Neuronal stem cell (in vitro differentiated cells): ENCODE results near the gene BIN1.
A peak's percentile ranks its signal among the peaks of the same experiment; 100 is the strongest.

Experiments
- DNase-seq: peaks from one replicate; pipeline ENCODE4 v3.0.0-alpha.2; 2013; ENCODE audit warnings: low spot score
- H2AFZ ChIP-seq: one replicate; pipeline ENCODE4 v1.6.1; 2013; ENCODE audit warnings: mild to moderate bottlenecking, low read length, inconsistent platforms
- H2AK5ac ChIP-seq: 2 replicates; pipeline ENCODE4 v1.6.1; 2013; ENCODE audit warnings: low read depth, mild to moderate bottlenecking, inconsistent platforms, low read length, moderate library complexity, mixed read lengths
- H2BK120ac ChIP-seq: 2 replicates; pipeline ENCODE4 v1.6.1; 2013; ENCODE audit warnings: low read depth, mild to moderate bottlenecking, inconsistent platforms, low read length, moderate library complexity, mixed read lengths
- H2BK12ac ChIP-seq: one replicate; pipeline ENCODE4 v1.6.1; 2013; ENCODE audit warnings: low read length, inconsistent platforms
- H2BK15ac ChIP-seq: 2 replicates; pipeline ENCODE4 v1.6.1; 2013; ENCODE audit warnings: mild to moderate bottlenecking, low read length, inconsistent platforms, mixed read lengths
- H2BK5ac ChIP-seq: one replicate; pipeline ENCODE4 v1.6.1; 2013; ENCODE audit warnings: inconsistent platforms, mild to moderate bottlenecking, low read length, moderate library complexity
- H3K14ac ChIP-seq: one replicate; pipeline ENCODE4 v1.6.1; 2013; ENCODE audit warnings: low read length, inconsistent platforms
- H3K18ac ChIP-seq: 2 replicates; pipeline ENCODE4 v1.6.1; 2013; ENCODE audit warnings: low read length, inconsistent platforms
- H3K23ac ChIP-seq: 2 replicates; pipeline ENCODE4 v1.6.1; 2013; ENCODE audit warnings: low read depth, mild to moderate bottlenecking, mixed read lengths, low read length, inconsistent platforms; ENCODE audit not compliant: poor library complexity
- H3K27ac ChIP-seq: replicated peaks from 3 replicates; pipeline ENCODE4 v1.5.1; 2013; ENCODE audit warnings: low read length, inconsistent platforms
- H3K27me3 ChIP-seq, 3 experiments: 2 replicates each; pipeline ENCODE4 v1.6.1; 2013; ENCODE audit warnings: low read length in 3 of 3, mild to moderate bottlenecking in 2 of 3, inconsistent platforms in 1 of 3, low read depth in 1 of 3, mixed read lengths in 1 of 3, moderate library complexity in 1 of 3; ENCODE audit not compliant: control insufficient read depth in 3 of 3, insufficient read depth in 3 of 3
- H3K36me3 ChIP-seq, 2 donors: replicated peaks in 1 of 2; 2 replicates each; pipeline ENCODE4 v1.6.1; 2013; ENCODE audit warnings: low read length in 2 of 2; ENCODE audit not compliant: control insufficient read depth in 2 of 2, insufficient read depth in 2 of 2
- H3K4ac ChIP-seq: 2 replicates; pipeline ENCODE4 v1.6.1; 2013; ENCODE audit warnings: inconsistent platforms, mild to moderate bottlenecking, low read length, moderate library complexity
- H3K4me1 ChIP-seq, 2 donors: 1 replicate in 1 of 2; 2 replicates in 1 of 2; pipeline ENCODE4 v1.6.1; 2013; ENCODE audit warnings: low read length in 2 of 2, low read depth in 1 of 2; ENCODE audit not compliant: control insufficient read depth in 2 of 2, insufficient read depth in 1 of 2
- H3K4me2 ChIP-seq: one replicate; pipeline ENCODE4 v1.6.1; 2013; ENCODE audit warnings: mild to moderate bottlenecking, low read length, inconsistent platforms; ENCODE audit not compliant: insufficient read depth, poor library complexity, severe bottlenecking
- H3K4me3 ChIP-seq, 2 donors: 2 replicates each; pipeline ENCODE4 v1.5.1; 2013; ENCODE audit warnings: low read length in 2 of 2, mild to moderate bottlenecking in 2 of 2, inconsistent platforms in 1 of 2, moderate library complexity in 1 of 2
- H3K79me1 ChIP-seq: one replicate; pipeline ENCODE4 v1.6.1; 2013; ENCODE audit warnings: low read depth, mild to moderate bottlenecking, inconsistent platforms, low read length, moderate library complexity
- H3K9ac ChIP-seq: one replicate; pipeline ENCODE4 v1.6.1; 2013; ENCODE audit warnings: mild to moderate bottlenecking, low read depth, low read length, inconsistent platforms; ENCODE audit not compliant: poor library complexity
- H3K9me3 ChIP-seq, 2 donors: replicated peaks in 1 of 2; 2 replicates each; pipeline versions ENCODE3 to v1.6.1; 2013; ENCODE audit warnings: low read length in 2 of 2, mild to moderate bottlenecking in 2 of 2, inconsistent platforms in 1 of 2, low read depth in 1 of 2, mixed read lengths in 1 of 2, moderate library complexity in 1 of 2; ENCODE audit not compliant: control insufficient read depth in 2 of 2, insufficient read depth in 1 of 2
- H4K8ac ChIP-seq: one replicate; pipeline ENCODE4 v1.6.1; 2013; ENCODE audit warnings: low read depth, mild to moderate bottlenecking, inconsistent platforms, low read length, moderate library complexity
- H4K91ac ChIP-seq: one replicate; pipeline ENCODE4 v1.6.1; 2013; ENCODE audit warnings: low read length, low read depth, mild to moderate bottlenecking, inconsistent platforms; ENCODE audit not compliant: poor library complexity
- WGBS, 2 donors: extraction: QIAGEN DNeasy Blood & Tissue Kit; methylation state at CpG; one replicate each; pipeline ENCODE4 v1.1.7; 2013; ENCODE audit warnings: missing lambda C conversion rate in 2 of 2, mixed read lengths in 1 of 2; ENCODE audit not compliant: insufficient read length in 2 of 2, insufficient replicate concordance in 1 of 2; ENCODE audit errors: extremely low coverage in 2 of 2; 5-methylcytosine and 5-hydroxymethylcytosine counted together

The BIN1 gene

GRCh38 chr2:127034883-127035611, 71.9 kb downstream of the BIN1 start:
- Histone ChIP-seq H2BK12ac (no peak overlapping the region), H3K23ac (no peak overlapping the region), H3K4me2 (no peak overlapping the region), H2AFZ (peak overlapping the region; percentile 67), H3K79me1 (no peaks in the 10 kb centered on the region), H3K27me3 (peaks cover 0 to 14% (median 0%) of the 10 kb centered on the region in 3 experiments), H4K91ac (no peak overlapping the region), H2BK120ac (no peak overlapping the region), H2BK5ac (no peak overlapping the region), H3K27ac (no peak overlapping the region), H2BK15ac (no peak overlapping the region), H3K4me1 (no peaks in the 10 kb centered on the region), H3K14ac (no peak overlapping the region), H4K8ac (no peak overlapping the region), H3K9me3 (no peaks in the 10 kb centered on the region), H3K4ac (no peak overlapping the region), H3K9ac (no peak overlapping the region), H3K4me3 (no peak overlapping the region), H3K18ac (no peak overlapping the region), H2AK5ac (no peak overlapping the region), H3K36me3 (no peaks in the 10 kb centered on the region)
- WGBS, 2 donors, result no CpG with 5 or more reads among the region's 11 CpGs
- DNase-seq, result no peak

GRCh38 chr2:127034051-127034450, 72.9 kb downstream of the BIN1 start:
- no peak overlapping the region for H2BK120ac ChIP-seq
- no peak overlapping the region for H2BK15ac ChIP-seq
- no peaks in the 10 kb centered on the region for H3K4me1 ChIP-seq
- no peak overlapping the region for H3K27ac ChIP-seq
- peak overlapping the region; percentile 57 for H2AFZ ChIP-seq
- no peak for DNase-seq
- WGBS, 2 donors, result no CpG with 5 or more reads among the region's 6 CpGs
- H3K36me3 ChIP-seq, result no peaks in the 10 kb centered on the region
- no peaks in the 10 kb centered on the region for H3K9me3 ChIP-seq
- H3K23ac ChIP-seq, result no peak overlapping the region
- no peak overlapping the region for H3K18ac ChIP-seq
- no peak overlapping the region for H3K4me2 ChIP-seq
- no peak overlapping the region for H2BK12ac ChIP-seq
- no peak overlapping the region for H3K9ac ChIP-seq
- H3K4me3 ChIP-seq, result no peak overlapping the region
- no peak overlapping the region for H3K4ac ChIP-seq
- no peak overlapping the region for H2BK5ac ChIP-seq
- no peak overlapping the region for H4K8ac ChIP-seq
- no peak overlapping the region for H3K14ac ChIP-seq
- no peaks in the 10 kb centered on the region for H3K79me1 ChIP-seq
- peaks cover 0 to 14% (median 0%) of the 10 kb centered on the region in 3 experiments for H3K27me3 ChIP-seq
- H4K91ac ChIP-seq, result no peak overlapping the region
- H2AK5ac ChIP-seq, result no peak overlapping the region

- no peak overlapping the region for H3K18ac ChIP-seq
- DNase-seq, result no peak
- H3K9me3 ChIP-seq, result no peaks in the 10 kb centered on the region
- no peak overlapping the region for H4K91ac ChIP-seq
- H3K79me1 ChIP-seq, result no peaks in the 10 kb centered on the region
- no peak overlapping the region for H3K23ac ChIP-seq
- WGBS, 2 donors, result no CpG with 5 or more reads among the region's 3 CpGs
- no peak overlapping the region for H2BK15ac ChIP-seq
- no peak overlapping the region for H4K8ac ChIP-seq
- no peak overlapping the region for H2BK5ac ChIP-seq
- no peak overlapping the region for H3K4ac ChIP-seq
- no peak overlapping the region for H3K4me2 ChIP-seq
- H3K4me3 ChIP-seq, result no peak overlapping the region
- no peak overlapping the region for H3K14ac ChIP-seq
- H3K27ac ChIP-seq, result no peak overlapping the region
- no peaks in the 10 kb centered on the region for H3K4me1 ChIP-seq
- H2AK5ac ChIP-seq, result no peak overlapping the region
- no peak overlapping the region for H2BK120ac ChIP-seq
- no peak overlapping the region for H2BK12ac ChIP-seq
- H2AFZ ChIP-seq, result no peak overlapping the region
- H3K9ac ChIP-seq, result no peak overlapping the region
- H3K36me3 ChIP-seq, result no peaks in the 10 kb centered on the region
- peaks cover 0 to 14% (median 0%) of the 10 kb centered on the region in 3 experiments for H3K27me3 ChIP-seq
These were observed 74.3 kb downstream of the BIN1 start for GRCh38 chr2:127032621-127033020.

GRCh38 chr2:127029350-127030051, 77.5 kb downstream of the BIN1 start:
- Histone ChIP-seq H2BK12ac (no peak overlapping the region), H3K79me1 (no peaks in the 10 kb centered on the region), H3K36me3 (no peaks in the 10 kb centered on the region), H3K9me3 (no peaks in the 10 kb centered on the region), H2BK5ac (no peak overlapping the region), H2BK15ac (no peak overlapping the region), H3K4me3 (no peak overlapping the region), H2BK120ac (no peak overlapping the region), H3K4ac (no peak overlapping the region), H3K9ac (no peak overlapping the region), H4K91ac (no peak overlapping the region), H3K23ac (no peak overlapping the region), H3K27ac (no peak overlapping the region), H4K8ac (no peak overlapping the region), H3K4me2 (no peak overlapping the region), H3K4me1 (peaks cover 2 to 7% of the 10 kb centered on the region in 2 donors), H3K14ac (no peak overlapping the region), H2AFZ (no peak overlapping the region), H3K27me3 (peaks cover 0 to 13% (median 0%) of the 10 kb centered on the region in 3 experiments), H3K18ac (no peak overlapping the region), H2AK5ac (no peak overlapping the region)
- no CpG with 5 or more reads among the region's 5 CpGs for WGBS, 2 donors
- DNase-seq, result no peak
